Cortex of kidney (tissue), 1 donor: ENCODE data around the gene TRIM61.
A peak's percentile ranks its signal among the peaks of the same experiment; 100 is the strongest.
"Not testable (repeated sequence)": the region's sequence is repeated elsewhere in the genome, so short reads cannot be mapped to it uniquely, and the experiment has no call there.

Experiments
- DNase-seq: peaks from one replicate; lab custom pipeline; 2025; lab: John Stamatoyannopoulos, UW

TRIM61 gene

GRCh38 chr4:164956766-164957643 lies 20.5 kb downstream of the TRIM61 start:
- DNase-seq = peak; percentile 6

- no peak for DNase-seq
These were observed 22.2 kb downstream of the TRIM61 start for GRCh38 chr4:164955107-164955805.

- no peak for DNase-seq
These were observed 24.9 kb downstream of the TRIM61 start for GRCh38 chr4:164952551-164952950.

GRCh38 chr4:164949448-164950143 lies 27.9 kb downstream of the TRIM61 start:
- DNase-seq = no peak

- no peak for DNase-seq
These were observed 28.5 kb downstream of the TRIM61 start for GRCh38 chr4:164948975-164949374.

GRCh38 chr4:164948006-164948405 lies 29.5 kb downstream of the TRIM61 start:
- not testable (repeated sequence) for DNase-seq

GRCh38 chr4:164946810-164947209 lies 30.6 kb downstream of the TRIM61 start:
- no peak for DNase-seq

GRCh38 chr4:164945146-164945545 lies 32.3 kb downstream of the TRIM61 start:
- DNase-seq = no peak

GRCh38 chr4:164943192-164943591 lies 34.3 kb downstream of the TRIM61 start:
- DNase-seq = no peak

- no peak for DNase-seq
These were observed 39.7 kb downstream of the TRIM61 start for GRCh38 chr4:164937576-164938270.

GRCh38 chr4:164935865-164936606 lies 41.4 kb downstream of the TRIM61 start:
- DNase-seq = not testable (repeated sequence)

- DNase-seq = no peak
These were observed 42.1 kb downstream of the TRIM61 start for GRCh38 chr4:164935363-164935762.

GRCh38 chr4:164933244-164933643 lies 44.2 kb downstream of the TRIM61 start:
- no peak for DNase-seq

GRCh38 chr4:164931551-164932324 lies 45.7 kb downstream of the TRIM61 start:
- DNase-seq = no peak

GRCh38 chr4:164930647-164931046 lies 46.8 kb downstream of the TRIM61 start:
- no peak for DNase-seq

- not testable (repeated sequence) for DNase-seq
These were observed 50.4 kb downstream of the TRIM61 start for GRCh38 chr4:164927101-164927500.

GRCh38 chr4:164926301-164926700 lies 51.2 kb downstream of the TRIM61 start:
- no peak for DNase-seq

GRCh38 chr4:164924670-164925238 lies 52.7 kb downstream of the TRIM61 start:
- no peak for DNase-seq

GRCh38 chr4:164918956-164919355 lies 58.5 kb downstream of the TRIM61 start:
- DNase-seq = no peak
